ENCODE data around the gene TNPO3.
A peak's percentile ranks its signal among the peaks of the same experiment; 100 is the strongest.

TNPO3 gene

DNA sequence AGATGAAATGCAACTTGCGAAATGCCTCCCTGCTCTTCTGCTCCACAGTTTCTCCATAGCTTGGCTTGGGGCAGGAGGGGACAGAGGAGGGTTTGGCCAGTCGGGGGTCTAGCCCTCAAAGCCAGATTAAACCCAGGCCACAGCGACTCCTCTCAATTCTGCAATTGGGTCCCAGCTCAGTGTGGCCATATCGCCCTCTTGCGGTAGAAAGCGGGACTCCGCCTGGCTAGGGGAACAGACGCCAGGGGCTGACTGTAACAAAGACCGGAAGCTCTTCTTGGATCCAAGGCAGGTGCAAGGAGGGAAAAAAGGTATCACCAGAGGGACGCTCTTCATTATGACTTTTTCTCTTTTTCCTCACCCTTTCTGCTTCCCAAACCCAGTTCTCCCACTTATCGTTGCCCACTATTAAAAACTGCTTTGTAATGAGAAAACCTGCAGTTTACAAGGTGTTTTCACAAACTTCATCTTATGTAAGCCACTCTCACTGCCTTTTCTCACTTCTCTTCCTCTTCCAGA, 36.6 kb upstream of the TNPO3 start:
- peak overlapping the region; percentile 58 for H3K4me3 ChIP-seq (ENCODE audit: low read length)
- peak overlapping the region; percentile 16; the same call in 1 of the 2 replicates for H3K27ac ChIP-seq (ENCODE audit: low read length)
- H4K20me1 ChIP-seq (ENCODE audit: insufficient read depth, low read length), result no peaks in the 10 kb centered on the region
- H3K27me3 ChIP-seq (ENCODE audit: low read depth, low read length), result no peaks in the 10 kb centered on the region
- peaks cover 44% of the 10 kb centered on the region for H3K4me1 ChIP-seq (ENCODE audit: low read length)
- H2AFZ ChIP-seq (ENCODE audit: low read depth, low read length), result peak overlapping the region; percentile 79
- H3K9ac ChIP-seq (ENCODE audit: low read length), result peak overlapping the region; percentile 45
- no peak for TF ChIP-seq EZH2phosphoT487 (IDR thresholded peaks at IDR 0.05; ENCODE audit: low read depth)
- TF ChIP-seq, protein P1, sequence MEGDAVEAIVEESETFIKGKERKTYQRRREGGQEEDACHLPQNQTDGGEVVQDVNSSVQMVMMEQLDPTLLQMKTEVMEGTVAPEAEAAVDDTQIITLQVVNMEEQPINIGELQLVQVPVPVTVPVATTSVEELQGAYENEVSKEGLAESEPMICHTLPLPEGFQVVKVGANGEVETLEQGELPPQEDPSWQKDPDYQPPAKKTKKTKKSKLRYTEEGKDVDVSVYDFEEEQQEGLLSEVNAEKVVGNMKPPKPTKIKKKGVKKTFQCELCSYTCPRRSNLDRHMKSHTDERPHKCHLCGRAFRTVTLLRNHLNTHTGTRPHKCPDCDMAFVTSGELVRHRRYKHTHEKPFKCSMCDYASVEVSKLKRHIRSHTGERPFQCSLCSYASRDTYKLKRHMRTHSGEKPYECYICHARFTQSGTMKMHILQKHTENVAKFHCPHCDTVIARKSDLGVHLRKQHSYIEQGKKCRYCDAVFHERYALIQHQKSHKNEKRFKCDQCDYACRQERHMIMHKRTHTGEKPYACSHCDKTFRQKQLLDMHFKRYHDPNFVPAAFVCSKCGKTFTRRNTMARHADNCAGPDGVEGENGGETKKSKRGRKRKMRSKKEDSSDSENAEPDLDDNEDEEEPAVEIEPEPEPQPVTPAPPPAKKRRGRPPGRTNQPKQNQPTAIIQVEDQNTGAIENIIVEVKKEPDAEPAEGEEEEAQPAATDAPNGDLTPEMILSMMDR (IDR thresholded peaks at IDR 0.05; ENCODE audit: low read depth, low read length), result peak; percentile 98
- no peaks in the 10 kb centered on the region for H3K9me3 ChIP-seq (ENCODE audit: insufficient read depth, low read length)
- H3K79me2 ChIP-seq (ENCODE audit: low read length), result no peaks in the 10 kb centered on the region
- H3K4me2 ChIP-seq (ENCODE audit: low read length), result peak overlapping the region; percentile 89
- no peaks in the 10 kb centered on the region for H3K36me3 ChIP-seq (replicated peaks; ENCODE audit: low read depth, low read length)

DNA sequence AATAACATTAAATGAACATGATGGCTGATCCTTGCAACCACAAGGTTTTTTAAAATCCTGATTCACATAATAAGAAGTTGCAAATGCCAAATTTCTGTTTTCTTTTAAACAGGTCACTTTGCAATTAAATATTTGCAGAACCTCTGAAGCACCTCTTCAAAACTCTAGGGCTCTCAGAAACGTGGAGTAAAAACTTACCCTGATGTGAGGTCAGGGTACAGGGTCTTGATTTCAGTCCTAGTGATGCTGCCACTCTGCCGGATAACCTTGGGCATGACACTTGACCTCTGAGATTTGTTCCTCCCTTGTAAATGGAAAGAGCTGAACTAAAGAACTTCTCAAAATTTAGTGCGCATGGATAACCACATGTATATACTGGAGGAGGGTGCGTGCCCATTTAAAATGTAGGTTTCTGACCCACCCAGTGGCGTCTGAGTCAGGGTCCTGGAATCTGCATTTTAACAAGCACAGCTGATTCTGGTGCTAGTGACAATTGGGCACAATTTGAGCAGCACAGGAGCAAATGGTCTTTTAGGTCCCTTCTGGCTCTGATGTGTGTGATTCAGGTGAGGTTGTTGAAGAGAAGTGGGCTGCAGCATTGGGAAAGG, 35.5 kb upstream of the TNPO3 start:
- Histone ChIP-seq H3K27ac (ENCODE audit: low read length) (0 out of 2 replicates have a peak overlapping the region, but pooled peaks have one; percentile 8), H3K27me3 (ENCODE audit: low read depth, low read length) (no peaks in the 10 kb centered on the region), H3K36me3 (replicated peaks; ENCODE audit: low read depth, low read length) (no peaks in the 10 kb centered on the region), H3K4me2 (ENCODE audit: low read length) (peak overlapping the region; percentile 65), H3K4me1 (ENCODE audit: low read length) (peaks cover 39% of the 10 kb centered on the region), H3K4me3 (ENCODE audit: low read length) (peak overlapping the region; percentile 23), H4K20me1 (ENCODE audit: insufficient read depth, low read length) (no peaks in the 10 kb centered on the region), H3K9me3 (ENCODE audit: insufficient read depth, low read length) (no peaks in the 10 kb centered on the region), H3K79me2 (ENCODE audit: low read length) (no peaks in the 10 kb centered on the region), H2AFZ (ENCODE audit: low read depth, low read length) (no peak overlapping the region), H3K9ac (ENCODE audit: low read length) (0 out of 2 replicates have a peak overlapping the region, but pooled peaks have one; percentile 4)
- TF ChIP-seq EZH2phosphoT487 (IDR thresholded peaks at IDR 0.05; ENCODE audit: low read depth), result no peak
- TF ChIP-seq, protein P1 (IDR thresholded peaks at IDR 0.05; ENCODE audit: low read depth, low read length), result no peak

DNA sequence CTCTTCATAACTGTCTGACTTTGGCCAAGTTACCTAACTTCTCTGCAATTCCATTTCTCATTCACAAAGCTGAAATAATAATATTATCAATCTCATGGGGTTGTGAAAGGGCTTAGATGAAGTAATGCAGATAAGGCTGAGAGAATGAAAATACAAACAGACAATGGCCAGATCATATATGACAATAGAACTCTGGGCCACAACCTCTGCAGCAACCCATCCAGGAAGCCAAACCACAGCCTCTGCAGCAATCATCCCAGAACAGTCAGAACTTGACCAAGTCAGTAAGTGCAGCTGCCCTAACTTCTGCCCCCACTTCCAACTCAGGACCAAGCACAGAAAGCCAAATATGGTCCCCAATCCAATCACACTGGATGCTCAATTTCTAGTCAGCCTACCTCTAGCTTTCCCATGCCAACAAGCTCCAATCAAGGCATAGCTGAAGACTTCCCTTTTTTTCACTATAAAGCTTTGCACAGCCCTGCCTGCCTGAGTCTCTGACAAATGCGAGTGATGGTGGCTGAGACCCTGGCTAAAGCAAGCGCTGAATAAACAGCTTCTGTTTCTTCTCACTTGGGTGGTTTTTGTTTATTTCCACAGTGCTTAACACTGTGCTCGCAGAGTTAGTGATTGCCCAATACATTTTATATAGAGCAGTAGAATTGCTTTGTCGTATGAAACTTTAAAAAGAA, 34.8 kb upstream of the TNPO3 start:
- Histone ChIP-seq H3K9ac (ENCODE audit: low read length) (0 out of 2 replicates have a peak overlapping the region, but pooled peaks have one; percentile 4), H3K79me2 (ENCODE audit: low read length) (no peaks in the 10 kb centered on the region), H3K27me3 (ENCODE audit: low read depth, low read length) (no peaks in the 10 kb centered on the region), H3K27ac (ENCODE audit: low read length) (peak overlapping the region; percentile 8; the same call in 1 of the 2 replicates), H3K4me2 (ENCODE audit: low read length) (peak overlapping the region; percentile 65), H3K4me1 (ENCODE audit: low read length) (peaks cover 32% of the 10 kb centered on the region), H3K4me3 (ENCODE audit: low read length) (peak overlapping the region; percentile 23), H4K20me1 (ENCODE audit: insufficient read depth, low read length) (no peaks in the 10 kb centered on the region), H3K9me3 (ENCODE audit: insufficient read depth, low read length) (no peaks in the 10 kb centered on the region), H2AFZ (ENCODE audit: low read depth, low read length) (0 out of 2 replicates have a peak overlapping the region, but pooled peaks have one; percentile 19), H3K36me3 (replicated peaks; ENCODE audit: low read depth, low read length) (no peaks in the 10 kb centered on the region)
- no peak for TF ChIP-seq EZH2phosphoT487 (IDR thresholded peaks at IDR 0.05; ENCODE audit: low read depth)
- TF ChIP-seq, protein P1 (IDR thresholded peaks at IDR 0.05; ENCODE audit: low read depth, low read length), result no peak

All from OCI-LY3 (cell line).